Dermis lymphatic vessel endothelial cell (primary cell): Measurements from ENCODE around the gene DLG1. TPM values are rescaled to one million over a fixed set of nuclear protein-coding genes. Genes with fewer than 3 reads are reported as not detected.

Source experiments
- total RNA-seq: library from RNA; depleted of rRNA; stranded (reverse); fragments of >200 nt; gene quantifications from 2 replicates; pipeline ENCODE4 v1.2.1, GENCODE V29; 2014

Gene DLG1
- 91.8 and 132 TPM in 2 replicates for total RNA-seq

GRCh38 chr3:197298341-197298944 is at the start of gene DLG1:
Gene DLG1, minus strand, starts transcription at chr3:197298612. Its CDS starts 1,408 bp downstream, at chr3:197297204.

GRCh38 chr3:197029511-197030167 is 268.8 kb downstream of the DLG1 start, which contains the start of gene MELTF:
Gene MELTF, minus strand, starts transcription at chr3:197029817. Its CDS starts 115 bp downstream, at chr3:197029702.

